HEK293 (cell line): ENCODE results near the gene ZNF608.
A peak's percentile ranks its signal among the peaks of the same experiment; 100 is the strongest.

Experiments
- CTCF ChIA-PET: fragments of 350-600 bp; formaldehyde crosslinking; extraction: SDS; loops from one replicate; lab custom pipeline; 2021; ENCODE audit warnings: antibody characterized with exemption; lab: Yijun Ruan, JAX
- POLR2A ChIA-PET: fragments of 300-600 bp; formaldehyde crosslinking; extraction: SDS; loops from one replicate; lab custom pipeline; 2020; ENCODE audit warnings: antibody characterized with exemption, inconsistent platforms; lab: Yijun Ruan, JAX
- H3K27ac ChIP-seq: fragments of 200-500 bp; sonication (Bioruptor generic); 2 replicates; pipeline ENCODE4 v1.5.1; 2014; ENCODE audit warnings: low read depth, low read length, control low read depth, inconsistent platforms; ENCODE audit errors: extremely low read depth
- H3K36me3 ChIP-seq, 2 experiments: fragments of 200-500 bp in 1 of 2; sonication (Bioruptor generic) in 1 of 2; 1 replicate in 1 of 2; 2 replicates in 1 of 2; pipeline ENCODE4 v1.5.1; 2014 to 2017; ENCODE audit warnings: inconsistent platforms in 2 of 2, low read length in 2 of 2; ENCODE audit not compliant: control insufficient read depth in 2 of 2, insufficient read depth in 1 of 2
- H3K4me1 ChIP-seq: fragments of 200-500 bp; sonication (Bioruptor generic); 2 replicates; pipeline ENCODE4 v1.5.1; 2014; ENCODE audit warnings: mild to moderate bottlenecking, low read length, inconsistent platforms; ENCODE audit not compliant: control insufficient read depth, insufficient read depth
- H3K4me3 ChIP-seq: 2 replicates; pipeline ENCODE4 v1.5.1; 2011; ENCODE audit warnings: low read depth, mild to moderate bottlenecking, control low read depth, low read length, moderate library complexity
- H3K9me3 ChIP-seq: fragments of 200-500 bp; sonication (Bioruptor generic); 2 replicates; pipeline ENCODE4 v1.5.1; 2014; ENCODE audit warnings: low read depth, low read length, inconsistent platforms; ENCODE audit not compliant: control insufficient read depth, insufficient read depth
- GLI2 ChIP-seq: fragments of 450-650 bp; formaldehyde crosslinking; IDR thresholded peaks from 2 replicates; pipeline ENCODE4; 2017; ENCODE audit warnings: missing biosample characterization, missing genetic modification characterization, low read depth, borderline replicate concordance
- SP2 ChIP-seq: fragments of 450-650 bp; formaldehyde crosslinking; IDR thresholded peaks from 2 replicates; pipeline ENCODE4 v1.5.1; 2016; ENCODE audit warnings: missing biosample characterization, missing genetic modification characterization
- YY2 ChIP-seq: fragments of 450-650 bp; formaldehyde crosslinking; IDR thresholded peaks from 2 replicates; pipeline ENCODE4 v1.5.1; 2016; ENCODE audit warnings: missing biosample characterization, missing genetic modification characterization
- ZBTB7A ChIP-seq: fragments of 450-650 bp; formaldehyde crosslinking; IDR thresholded peaks from 2 replicates; pipeline ENCODE4 v1.5.1; 2016; ENCODE audit warnings: low read depth, missing biosample characterization, missing genetic modification characterization
- ZBTB8A ChIP-seq: fragments of 450-650 bp; formaldehyde crosslinking; IDR thresholded peaks from 2 replicates; pipeline ENCODE4 v1.5.1; 2016; ENCODE audit warnings: missing biosample characterization, missing genetic modification characterization
- ZNF146 ChIP-seq: fragments of 450-650 bp; formaldehyde crosslinking; IDR thresholded peaks from 2 replicates; pipeline ENCODE4 v1.5.1; 2016; ENCODE audit warnings: missing biosample characterization, missing genetic modification characterization
- ZNF16 ChIP-seq: fragments of 450-650 bp; formaldehyde crosslinking; IDR thresholded peaks from 2 replicates; pipeline ENCODE4 v1.5.1; 2016; ENCODE audit warnings: low read depth, missing biosample characterization, missing genetic modification characterization
- ZNF311 ChIP-seq: fragments of 450-650 bp; formaldehyde crosslinking; IDR thresholded peaks from 2 replicates; pipeline ENCODE4 v1.5.1; 2017; ENCODE audit warnings: missing biosample characterization, missing genetic modification characterization, borderline replicate concordance
- ZNF341 ChIP-seq: fragments of 450-650 bp; formaldehyde crosslinking; IDR thresholded peaks from 2 replicates; pipeline ENCODE4; 2016; ENCODE audit warnings: low read depth, missing biosample characterization, missing genetic modification characterization
- ZNF366 ChIP-seq: fragments of 450-650 bp; formaldehyde crosslinking; conservative IDR thresholded peaks from 2 replicates; pipeline ENCODE4 v1.5.1; 2016; ENCODE audit warnings: missing biosample characterization, missing genetic modification characterization
- ZNF398 ChIP-seq: fragments of 450-650 bp; formaldehyde crosslinking; IDR thresholded peaks from 2 replicates; pipeline ENCODE4 v1.5.1; 2017; ENCODE audit warnings: missing biosample characterization, missing genetic modification characterization
- ZNF529 ChIP-seq: fragments of 450-650 bp; formaldehyde crosslinking; IDR thresholded peaks from 2 replicates; pipeline ENCODE4 v1.5.1; 2017; ENCODE audit warnings: missing genetic modification characterization, missing biosample characterization; ENCODE audit not compliant: insufficient replicate concordance
- ZNF621 ChIP-seq: fragments of 450-650 bp; formaldehyde crosslinking; IDR thresholded peaks from 2 replicates; pipeline ENCODE4 v1.5.1; 2017; ENCODE audit warnings: missing biosample characterization, missing genetic modification characterization
- ZNF624 ChIP-seq: fragments of 450-650 bp; formaldehyde crosslinking; IDR thresholded peaks from 2 replicates; pipeline ENCODE4 v1.5.1; 2017; ENCODE audit warnings: missing biosample characterization, missing genetic modification characterization
- ZNF626 ChIP-seq: fragments of 450-650 bp; sonication (Bioruptor Pico); formaldehyde crosslinking; IDR thresholded peaks from 2 replicates; pipeline ENCODE4 v1.5.1; 2018; ENCODE audit warnings: missing biosample characterization, missing genetic modification characterization, inconsistent platforms
- ZNF629 ChIP-seq: fragments of 450-650 bp; formaldehyde crosslinking; IDR thresholded peaks from 2 replicates; pipeline ENCODE4 v1.5.1; 2017; ENCODE audit warnings: missing biosample characterization, missing genetic modification characterization
- ZNF664 ChIP-seq: fragments of 450-650 bp; formaldehyde crosslinking; IDR thresholded peaks from 2 replicates; pipeline ENCODE4 v1.5.1; 2016; ENCODE audit warnings: missing biosample characterization, missing genetic modification characterization
- ZSCAN23 ChIP-seq: fragments of 450-650 bp; formaldehyde crosslinking; IDR thresholded peaks from 2 replicates; pipeline ENCODE4 v1.5.1; 2016; ENCODE audit warnings: missing biosample characterization, missing genetic modification characterization
- TF ChIP-seq, protein P1 (sequence below): fragments of 450-650 bp; formaldehyde crosslinking; IDR thresholded peaks from 2 replicates; pipeline ENCODE4 v1.5.1; 2016; ENCODE audit warnings: missing biosample characterization, missing genetic modification characterization
- TF ChIP-seq, protein P2 (sequence below): fragments of 450-650 bp; formaldehyde crosslinking; IDR thresholded peaks from 2 replicates; pipeline ENCODE4 v1.5.1; 2016; ENCODE audit warnings: missing biosample characterization, missing genetic modification characterization
- TF ChIP-seq, protein P3 (sequence below): fragments of 450-650 bp; formaldehyde crosslinking; IDR thresholded peaks from 2 replicates; pipeline ENCODE4 v1.5.1; 2016; ENCODE audit warnings: missing biosample characterization, missing genetic modification characterization, borderline replicate concordance
- TF ChIP-seq, protein P4 (sequence below): fragments of 450-650 bp; IDR thresholded peaks from 2 replicates; pipeline ENCODE4 v1.5.1; 2018; ENCODE audit warnings: missing biosample characterization, missing genetic modification characterization
- TF ChIP-seq, protein P5 (sequence below): fragments of 450-650 bp; formaldehyde crosslinking; IDR thresholded peaks from 2 replicates; pipeline ENCODE4 v1.5.1; 2017; ENCODE audit warnings: missing biosample characterization, missing genetic modification characterization
- TF ChIP-seq, protein P6 (sequence below): sonication (generic); formaldehyde crosslinking; IDR thresholded peaks from 2 replicates; pipeline ENCODE4 v1.8.1; 2022; ENCODE audit warnings: mild to moderate bottlenecking, moderate library complexity, missing genetic modification reagents

The ZNF608 gene

GRCh38 chr5:124744170-124744971, 2.1 kb downstream of the ZNF608 start (continued):
- TF ChIP-seq, protein P1, sequence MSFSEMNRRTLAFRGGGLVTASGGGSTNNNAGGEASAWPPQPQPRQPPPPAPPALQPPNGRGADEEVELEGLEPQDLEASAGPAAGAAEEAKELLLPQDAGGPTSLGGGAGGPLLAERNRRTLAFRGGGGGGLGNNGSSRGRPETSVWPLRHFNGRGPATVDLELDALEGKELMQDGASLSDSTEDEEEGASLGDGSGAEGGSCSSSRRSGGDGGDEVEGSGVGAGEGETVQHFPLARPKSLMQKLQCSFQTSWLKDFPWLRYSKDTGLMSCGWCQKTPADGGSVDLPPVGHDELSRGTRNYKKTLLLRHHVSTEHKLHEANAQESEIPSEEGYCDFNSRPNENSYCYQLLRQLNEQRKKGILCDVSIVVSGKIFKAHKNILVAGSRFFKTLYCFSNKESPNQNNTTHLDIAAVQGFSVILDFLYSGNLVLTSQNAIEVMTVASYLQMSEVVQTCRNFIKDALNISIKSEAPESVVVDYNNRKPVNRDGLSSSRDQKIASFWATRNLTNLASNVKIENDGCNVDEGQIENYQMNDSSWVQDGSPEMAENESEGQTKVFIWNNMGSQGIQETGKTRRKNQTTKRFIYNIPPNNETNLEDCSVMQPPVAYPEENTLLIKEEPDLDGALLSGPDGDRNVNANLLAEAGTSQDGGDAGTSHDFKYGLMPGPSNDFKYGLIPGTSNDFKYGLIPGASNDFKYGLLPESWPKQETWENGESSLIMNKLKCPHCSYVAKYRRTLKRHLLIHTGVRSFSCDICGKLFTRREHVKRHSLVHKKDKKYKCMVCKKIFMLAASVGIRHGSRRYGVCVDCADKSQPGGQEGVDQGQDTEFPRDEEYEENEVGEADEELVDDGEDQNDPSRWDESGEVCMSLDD (tag by site-specific recombination), result no peak
- no peak for TF ChIP-seq ZNF16 (tag by site-specific recombination)
- TF ChIP-seq, protein P2, sequence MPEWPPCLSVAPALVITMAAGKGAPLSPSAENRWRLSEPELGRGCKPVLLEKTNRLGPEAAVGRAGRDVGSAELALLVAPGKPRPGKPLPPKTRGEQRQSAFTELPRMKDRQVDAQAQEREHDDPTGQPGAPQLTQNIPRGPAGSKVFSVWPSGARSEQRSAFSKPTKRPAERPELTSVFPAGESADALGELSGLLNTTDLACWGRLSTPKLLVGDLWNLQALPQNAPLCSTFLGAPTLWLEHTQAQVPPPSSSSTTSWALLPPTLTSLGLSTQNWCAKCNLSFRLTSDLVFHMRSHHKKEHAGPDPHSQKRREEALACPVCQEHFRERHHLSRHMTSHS (tag by site-specific recombination), result no peak
- TF ChIP-seq ZNF529 (tag by site-specific recombination), result no peak
- no peak for TF ChIP-seq ZNF626 (tag by site-specific recombination)
- TF ChIP-seq ZNF664, result no peak
- no peak for TF ChIP-seq SP2
- TF ChIP-seq ZBTB7A (tag by site-specific recombination), result 0 out of 2 replicates have a peak, but pooled peaks have one; percentile 19
- TF ChIP-seq, protein P3, sequence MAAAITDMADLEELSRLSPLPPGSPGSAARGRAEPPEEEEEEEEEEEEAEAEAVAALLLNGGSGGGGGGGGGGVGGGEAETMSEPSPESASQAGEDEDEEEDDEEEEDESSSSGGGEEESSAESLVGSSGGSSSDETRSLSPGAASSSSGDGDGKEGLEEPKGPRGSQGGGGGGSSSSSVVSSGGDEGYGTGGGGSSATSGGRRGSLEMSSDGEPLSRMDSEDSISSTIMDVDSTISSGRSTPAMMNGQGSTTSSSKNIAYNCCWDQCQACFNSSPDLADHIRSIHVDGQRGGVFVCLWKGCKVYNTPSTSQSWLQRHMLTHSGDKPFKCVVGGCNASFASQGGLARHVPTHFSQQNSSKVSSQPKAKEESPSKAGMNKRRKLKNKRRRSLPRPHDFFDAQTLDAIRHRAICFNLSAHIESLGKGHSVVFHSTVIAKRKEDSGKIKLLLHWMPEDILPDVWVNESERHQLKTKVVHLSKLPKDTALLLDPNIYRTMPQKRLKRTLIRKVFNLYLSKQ (tag by site-specific recombination), result no peak
- no peak for TF ChIP-seq GLI2 (tag by site-specific recombination)
- no peak; the same call in 1 of the 2 replicates for TF ChIP-seq ZNF366 (tag by site-specific recombination)
- no peak for TF ChIP-seq ZNF621 (tag by site-specific recombination)
- TF ChIP-seq ZNF624 (tag by site-specific recombination), result no peak
- TF ChIP-seq ZNF311, result no peak
- TF ChIP-seq ZNF398, result no peak
- TF ChIP-seq ZNF146 (tag by site-specific recombination), result no peak

DNA sequence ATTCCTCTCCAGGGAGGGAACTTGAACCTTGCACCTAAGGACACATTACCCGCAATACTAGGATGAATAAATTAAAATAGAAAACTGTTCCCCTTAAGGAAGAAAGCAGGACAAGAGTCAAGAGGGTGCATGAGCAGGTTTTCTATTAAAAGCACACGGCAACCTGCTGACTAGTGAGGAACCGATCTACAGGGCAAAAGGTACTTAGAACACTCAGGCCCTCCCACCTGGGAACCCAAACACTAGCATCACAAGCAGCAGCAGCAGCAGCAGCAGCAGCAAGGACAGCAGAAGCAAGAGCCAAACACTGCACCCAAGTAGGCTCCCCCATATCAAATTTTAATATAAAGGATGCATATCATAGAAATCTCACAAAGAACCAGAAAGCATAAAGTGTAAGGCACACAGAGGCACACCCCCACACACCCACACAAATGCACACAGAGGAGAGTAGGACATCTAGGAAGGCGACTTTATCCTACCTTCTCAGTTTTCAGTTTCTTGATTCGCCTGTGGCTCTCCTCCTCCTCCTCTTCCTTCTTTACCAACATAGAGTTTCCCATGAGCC, 2.8 kb downstream of the ZNF608 start:
- CTCF ChIA-PET, result no interaction called here
- POLR2A ChIA-PET, result interaction anchor here (0.7 kb wide), 1 partner anchor 115 kb away, joined by 3 read pairs; no protein-coding TSS in a partner anchor
- no peaks in the 10 kb centered on the region for H3K9me3 ChIP-seq
- peak overlapping the region; percentile 82 for H3K4me3 ChIP-seq
- peaks cover 34% of the 10 kb centered on the region for H3K4me1 ChIP-seq
- H3K36me3 ChIP-seq, result no peaks in the 10 kb centered on the region
- H3K27ac ChIP-seq, result peak overlapping the region; percentile 99
- TF ChIP-seq, protein P4, sequence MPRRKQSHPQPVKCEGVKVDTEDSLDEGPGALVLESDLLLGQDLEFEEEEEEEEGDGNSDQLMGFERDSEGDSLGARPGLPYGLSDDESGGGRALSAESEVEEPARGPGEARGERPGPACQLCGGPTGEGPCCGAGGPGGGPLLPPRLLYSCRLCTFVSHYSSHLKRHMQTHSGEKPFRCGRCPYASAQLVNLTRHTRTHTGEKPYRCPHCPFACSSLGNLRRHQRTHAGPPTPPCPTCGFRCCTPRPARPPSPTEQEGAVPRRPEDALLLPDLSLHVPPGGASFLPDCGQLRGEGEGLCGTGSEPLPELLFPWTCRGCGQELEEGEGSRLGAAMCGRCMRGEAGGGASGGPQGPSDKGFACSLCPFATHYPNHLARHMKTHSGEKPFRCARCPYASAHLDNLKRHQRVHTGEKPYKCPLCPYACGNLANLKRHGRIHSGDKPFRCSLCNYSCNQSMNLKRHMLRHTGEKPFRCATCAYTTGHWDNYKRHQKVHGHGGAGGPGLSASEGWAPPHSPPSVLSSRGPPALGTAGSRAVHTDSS, result peak; percentile 66
- TF ChIP-seq, protein P5, sequence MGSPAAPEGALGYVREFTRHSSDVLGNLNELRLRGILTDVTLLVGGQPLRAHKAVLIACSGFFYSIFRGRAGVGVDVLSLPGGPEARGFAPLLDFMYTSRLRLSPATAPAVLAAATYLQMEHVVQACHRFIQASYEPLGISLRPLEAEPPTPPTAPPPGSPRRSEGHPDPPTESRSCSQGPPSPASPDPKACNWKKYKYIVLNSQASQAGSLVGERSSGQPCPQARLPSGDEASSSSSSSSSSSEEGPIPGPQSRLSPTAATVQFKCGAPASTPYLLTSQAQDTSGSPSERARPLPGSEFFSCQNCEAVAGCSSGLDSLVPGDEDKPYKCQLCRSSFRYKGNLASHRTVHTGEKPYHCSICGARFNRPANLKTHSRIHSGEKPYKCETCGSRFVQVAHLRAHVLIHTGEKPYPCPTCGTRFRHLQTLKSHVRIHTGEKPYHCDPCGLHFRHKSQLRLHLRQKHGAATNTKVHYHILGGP (tag by site-specific recombination), result no peak
- TF ChIP-seq, protein P6, sequence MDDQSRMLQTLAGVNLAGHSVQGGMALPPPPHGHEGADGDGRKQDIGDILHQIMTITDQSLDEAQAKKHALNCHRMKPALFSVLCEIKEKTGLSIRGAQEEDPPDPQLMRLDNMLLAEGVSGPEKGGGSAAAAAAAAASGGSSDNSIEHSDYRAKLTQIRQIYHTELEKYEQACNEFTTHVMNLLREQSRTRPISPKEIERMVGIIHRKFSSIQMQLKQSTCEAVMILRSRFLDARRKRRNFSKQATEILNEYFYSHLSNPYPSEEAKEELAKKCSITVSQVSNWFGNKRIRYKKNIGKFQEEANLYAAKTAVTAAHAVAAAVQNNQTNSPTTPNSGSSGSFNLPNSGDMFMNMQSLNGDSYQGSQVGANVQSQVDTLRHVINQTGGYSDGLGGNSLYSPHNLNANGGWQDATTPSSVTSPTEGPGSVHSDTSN (CRISPR knock-in tag), result no peak
- TF ChIP-seq ZBTB8A (no peak), ZNF629 (no peak), ZNF626 (tag by site-specific recombination) (no peak), ZNF341 (tag by site-specific recombination) (0 out of 2 replicates have a peak, but pooled peaks have one; percentile 25), YY2 (tag by site-specific recombination) (no peak), ZSCAN23 (tag by site-specific recombination) (no peak)
